Panc1 (cell line): Measurements from ENCODE around the gene DGLUCY. TPM values are rescaled to one million over a fixed set of nuclear protein-coding genes. Genes with fewer than 3 reads are reported as not detected.

Source experiments
- ATAC-seq: fragments of 200-7000 bp; cut with Tn5 transposase; 2 replicates; pipeline ENCODE4 v1.9.1; 2020; ENCODE audit warnings: mild to moderate bottlenecking, moderate library complexity
- BruUV-seq: library from RNA; stranded (reverse); fragments of 400-500 nt; replicated peaks from 2 replicates; lab custom pipeline; 2021; lab: Mats Ljungman, UMichigan
- CTCF ChIA-PET: fragments of 300-600 bp; sonication (Branson Sonifier 250); formaldehyde crosslinking; loops from one replicate; lab custom pipeline; 2022; ENCODE audit warnings: antibody characterized with exemption; lab: Charles Lee
- POLR2A ChIA-PET: fragments of 300-600 bp; sonication (Branson Sonifier 250); formaldehyde crosslinking; loops from one replicate; lab custom pipeline; 2022; ENCODE audit warnings: antibody characterized with exemption; lab: Charles Lee
- DNase-seq: peaks from one replicate; pipeline ENCODE4 v3.0.0-alpha.2; 2010; ENCODE audit warnings: low read depth, low spot score
- H3K27ac ChIP-seq: 2 replicates; pipeline ENCODE4 v1.5.1; 2011; ENCODE audit warnings: mild to moderate bottlenecking, low read length, inconsistent platforms
- H3K27me3 ChIP-seq: fragments of 200-500 bp; sonication (Bioruptor generic); 2 replicates; pipeline ENCODE4 v1.6.0; 2014; ENCODE audit warnings: low read length, inconsistent platforms; ENCODE audit not compliant: control insufficient read depth, insufficient read depth
- H3K36me3 ChIP-seq: fragments of 200-500 bp; sonication (Bioruptor generic); 2 replicates; pipeline ENCODE4 v1.5.1; 2014; ENCODE audit warnings: inconsistent platforms, mild to moderate bottlenecking, low read length, moderate library complexity; ENCODE audit not compliant: control insufficient read depth, insufficient read depth
- H3K4me1 ChIP-seq: 2 replicates; pipeline ENCODE4 v1.5.1; 2011; ENCODE audit warnings: inconsistent platforms, mild to moderate bottlenecking, low read length, moderate library complexity; ENCODE audit not compliant: control insufficient read depth, insufficient read depth
- H3K4me3 ChIP-seq, 2 experiments: 2 replicates each; pipeline ENCODE4 v1.5.1; 2011 to 2012; ENCODE audit warnings: low read depth in 2 of 2, low read length in 2 of 2, mild to moderate bottlenecking in 2 of 2, inconsistent platforms in 1 of 2, moderate library complexity in 1 of 2
- H3K9me3 ChIP-seq: fragments of 200-500 bp; sonication (Bioruptor generic); 2 replicates; pipeline ENCODE4 v1.5.1; 2014; ENCODE audit warnings: low read depth, mild to moderate bottlenecking, inconsistent platforms, low read length, moderate library complexity; ENCODE audit not compliant: control insufficient read depth, insufficient read depth
- CTCF ChIP-seq: fragments of 450-650 bp; IDR thresholded peaks from 2 replicates; pipeline ENCODE4 v1.5.1; 2017; ENCODE audit warnings: mild to moderate bottlenecking
- POLR2AphosphoS5 ChIP-seq: IDR thresholded peaks from 2 replicates; pipeline ENCODE4 v1.6.1; 2012; ENCODE audit warnings: mild to moderate bottlenecking, low read depth, low read length, moderate library complexity
- SIN3A ChIP-seq: IDR thresholded peaks from 2 replicates; pipeline ENCODE4 v1.6.1; 2012; ENCODE audit warnings: low read depth, mild to moderate bottlenecking, low read length, moderate library complexity, borderline replicate concordance; ENCODE audit not compliant: insufficient read depth
- TCF7L2 ChIP-seq: IDR thresholded peaks from 2 replicates; pipeline ENCODE4 v1.6.1; 2011; ENCODE audit warnings: mild to moderate bottlenecking, low read depth, low read length, inconsistent platforms
- in situ Hi-C: cut with HindIII; loops from 2 replicates; pipeline ENCODE4 v1.10.0; 2016; ENCODE audit warnings: low sequenced_read_pairs, low pct_unique_long_range_greater_than_20kb
- intact Hi-C: fragments of 100-400 bp; cut with micrococcal nuclease; formaldehyde crosslinking; loops from one replicate; pipeline ENCODE4 v1.10.0; 2022; ENCODE audit not compliant: unreplicated experiment
- total RNA-seq: library from RNA; stranded (reverse); gene quantifications from one replicate; pipeline ENCODE4 v1.2.1, GENCODE V29; 2021; ENCODE audit not compliant: unreplicated experiment
- TF ChIP-seq, protein P1 (sequence below), 2 experiments: IDR thresholded peaks; 2 replicates each; pipeline ENCODE4 v1.6.1; 2011 to 2012; ENCODE audit warnings: low read depth in 2 of 2, control low read depth in 1 of 2, low read length in 1 of 2, mild to moderate bottlenecking in 1 of 2, moderate library complexity in 1 of 2; ENCODE audit not compliant: insufficient read depth in 1 of 2

DGLUCY gene
- total RNA-seq, 1 experiment from 2014 or later = 21.3 TPM

DNA sequence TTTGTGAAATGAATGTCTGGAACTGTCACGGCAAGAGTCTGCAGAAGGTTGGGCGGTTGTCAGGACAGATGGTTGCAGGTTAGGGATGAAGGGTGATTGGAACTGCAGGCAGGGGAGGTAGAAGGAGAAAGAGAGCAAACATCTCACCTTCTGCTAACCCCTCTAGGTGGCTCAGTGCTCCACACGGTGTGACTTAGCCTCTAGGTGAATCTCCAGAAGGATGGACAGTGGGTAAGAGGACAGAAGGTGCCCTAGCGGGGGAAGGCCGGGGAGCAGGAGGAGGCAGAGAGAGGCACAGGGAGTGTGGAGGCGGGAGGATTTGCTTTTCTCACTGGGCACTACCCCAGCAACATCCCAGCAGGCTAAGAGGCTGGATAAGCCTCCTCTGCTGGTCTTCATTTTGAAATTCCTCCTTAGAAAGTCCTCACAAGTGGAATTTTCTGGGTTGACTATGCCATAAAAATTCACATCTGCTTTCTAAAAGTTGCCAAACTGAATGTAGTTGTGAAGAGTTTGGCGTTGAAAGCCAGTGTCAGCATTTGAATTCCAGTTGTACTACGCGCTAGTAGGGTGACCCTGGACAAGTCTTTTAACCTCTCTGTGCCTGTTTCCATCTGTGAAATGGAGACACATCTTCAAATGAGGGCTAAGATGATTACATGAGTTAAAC lies 141.3 kb downstream of the DGLUCY start:
- H3K36me3 ChIP-seq = no peaks in the 10 kb centered on the region
- ChIA-PET CTCF (no interaction called here), POLR2A (interaction anchor here (0.6 kb wide), 1 partner anchor 534 kb away, joined by 4 read pairs; no protein-coding TSS in a partner anchor)
- no peaks in the 10 kb centered on the region for H3K27me3 ChIP-seq
- in situ Hi-C loops (no loop called here), intact Hi-C loops (no loop called here)
- BruUV-seq = no TSS peak
- ATAC-seq (no peak), DNase-seq (no peak)
- no peak overlapping the region for H3K4me3 ChIP-seq
- H3K9me3 ChIP-seq = no peaks in the 10 kb centered on the region
- TF ChIP-seq, protein P1, sequence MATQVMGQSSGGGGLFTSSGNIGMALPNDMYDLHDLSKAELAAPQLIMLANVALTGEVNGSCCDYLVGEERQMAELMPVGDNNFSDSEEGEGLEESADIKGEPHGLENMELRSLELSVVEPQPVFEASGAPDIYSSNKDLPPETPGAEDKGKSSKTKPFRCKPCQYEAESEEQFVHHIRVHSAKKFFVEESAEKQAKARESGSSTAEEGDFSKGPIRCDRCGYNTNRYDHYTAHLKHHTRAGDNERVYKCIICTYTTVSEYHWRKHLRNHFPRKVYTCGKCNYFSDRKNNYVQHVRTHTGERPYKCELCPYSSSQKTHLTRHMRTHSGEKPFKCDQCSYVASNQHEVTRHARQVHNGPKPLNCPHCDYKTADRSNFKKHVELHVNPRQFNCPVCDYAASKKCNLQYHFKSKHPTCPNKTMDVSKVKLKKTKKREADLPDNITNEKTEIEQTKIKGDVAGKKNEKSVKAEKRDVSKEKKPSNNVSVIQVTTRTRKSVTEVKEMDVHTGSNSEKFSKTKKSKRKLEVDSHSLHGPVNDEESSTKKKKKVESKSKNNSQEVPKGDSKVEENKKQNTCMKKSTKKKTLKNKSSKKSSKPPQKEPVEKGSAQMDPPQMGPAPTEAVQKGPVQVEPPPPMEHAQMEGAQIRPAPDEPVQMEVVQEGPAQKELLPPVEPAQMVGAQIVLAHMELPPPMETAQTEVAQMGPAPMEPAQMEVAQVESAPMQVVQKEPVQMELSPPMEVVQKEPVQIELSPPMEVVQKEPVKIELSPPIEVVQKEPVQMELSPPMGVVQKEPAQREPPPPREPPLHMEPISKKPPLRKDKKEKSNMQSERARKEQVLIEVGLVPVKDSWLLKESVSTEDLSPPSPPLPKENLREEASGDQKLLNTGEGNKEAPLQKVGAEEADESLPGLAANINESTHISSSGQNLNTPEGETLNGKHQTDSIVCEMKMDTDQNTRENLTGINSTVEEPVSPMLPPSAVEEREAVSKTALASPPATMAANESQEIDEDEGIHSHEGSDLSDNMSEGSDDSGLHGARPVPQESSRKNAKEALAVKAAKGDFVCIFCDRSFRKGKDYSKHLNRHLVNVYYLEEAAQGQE (IDR thresholded peaks at IDR 0.05; ENCODE audit: insufficient read depth in 1 of 2, low read depth in 2 of 2, low read length in 1 of 2) = no peak
- TF ChIP-seq SIN3A = no peak
- no peak for TF ChIP-seq POLR2AphosphoS5
- no peak for TF ChIP-seq CTCF
- no peak for TF ChIP-seq TCF7L2
- no peaks in the 10 kb centered on the region for H3K4me1 ChIP-seq
- H3K27ac ChIP-seq = no peak overlapping the region

GRCh38 chr14:91256661-91257060 lies 142.8 kb downstream of the DGLUCY start:
- no TSS peak for BruUV-seq
- intact Hi-C loops = no loop called here
- POLR2A ChIA-PET = no interaction called here
- Histone ChIP-seq H3K27me3 (no peaks in the 10 kb centered on the region), H3K4me1 (no peaks in the 10 kb centered on the region), H3K27ac (no peak overlapping the region), H3K9me3 (no peaks in the 10 kb centered on the region), H3K4me3 (no peak overlapping the region), H3K36me3 (no peaks in the 10 kb centered on the region)
- ATAC-seq (no peak), DNase-seq (no peak)
- CTCF ChIA-PET = no interaction called here
- in situ Hi-C loops = no loop called here
- TF ChIP-seq CTCF (no peak), POLR2AphosphoS5 (no peak), TCF7L2 (no peak), SIN3A (no peak)
- TF ChIP-seq, protein P1 (IDR thresholded peaks at IDR 0.05; ENCODE audit: insufficient read depth in 1 of 2, low read depth in 2 of 2, low read length in 1 of 2) = no peak
